RWPE2 (cell line): ENCODE measurements around the gene PAF1.

Source experiments
- ATAC-seq: fragments of 200-7000 bp; cut with Tn5 transposase; 3 replicates; pipeline ENCODE4 v1.9.1; 2021; ENCODE audit warnings: low read depth
- DNase-seq: peaks from one replicate; pipeline ENCODE4 v3.0.0-alpha.2; 2020; ENCODE audit warnings: low spot score
- H3K27ac ChIP-seq: fragments of 450-650 bp; 2 replicates; pipeline ENCODE4 v1.5.1; 2017; ENCODE audit warnings: mild to moderate bottlenecking; ENCODE audit not compliant: poor library complexity, severe bottlenecking
- H3K27me3 ChIP-seq: fragments of 250-450 bp; sonication (Bioruptor Pico); 2 replicates; pipeline ENCODE4 v1.5.1; 2021; ENCODE audit warnings: mild to moderate bottlenecking, moderate library complexity; ENCODE audit not compliant: insufficient read depth, poor library complexity, severe bottlenecking
- H3K36me3 ChIP-seq: fragments of 250-450 bp; sonication (Bioruptor Pico); 2 replicates; pipeline ENCODE4 v1.5.1; 2020; ENCODE audit warnings: low read depth, mild to moderate bottlenecking, moderate library complexity
- H3K4me1 ChIP-seq: fragments of 250-450 bp; sonication (Bioruptor Pico); 2 replicates; pipeline ENCODE4 v1.5.1; 2021; ENCODE audit warnings: mild to moderate bottlenecking, moderate library complexity; ENCODE audit not compliant: insufficient read depth, poor library complexity, severe bottlenecking
- H3K4me3 ChIP-seq: fragments of 250-450 bp; sonication (Bioruptor Pico); 2 replicates; pipeline ENCODE4 v1.5.1; 2021; ENCODE audit warnings: mild to moderate bottlenecking, moderate library complexity; ENCODE audit not compliant: severe bottlenecking
- H3K9me3 ChIP-seq: fragments of 250-450 bp; sonication (Bioruptor Pico); 2 replicates; pipeline ENCODE4 v1.5.1; 2021; ENCODE audit warnings: mild to moderate bottlenecking, moderate library complexity; ENCODE audit not compliant: severe bottlenecking
- CTCF ChIP-seq: fragments of 450-650 bp; IDR thresholded peaks from one replicate; pipeline ENCODE4 v1.5.1; 2017; ENCODE audit warnings: mild to moderate bottlenecking, moderate library complexity; ENCODE audit not compliant: poor library complexity, severe bottlenecking

PAF1 gene

GRCh38 chr19:39384839-39385568, 5.9 kb downstream of the PAF1 start:
- Histone ChIP-seq H3K4me1 (no peaks in the 10 kb centered on the region), H3K27me3 (no peaks in the 10 kb centered on the region), H3K27ac (no peak overlapping the region), H3K4me3 (no peak overlapping the region), H3K36me3 (peaks cover 77% of the 10 kb centered on the region), H3K9me3 (no peaks in the 10 kb centered on the region)
- DNase-seq (no peak), ATAC-seq (no peak)
- TF ChIP-seq CTCF = no peak

GRCh38 chr19:39382991-39383828, 7.7 kb downstream of the PAF1 start:
- no peak for ATAC-seq
- H3K36me3 ChIP-seq = peaks cover 73% of the 10 kb centered on the region
- no peak for TF ChIP-seq CTCF

GRCh38 chr19:39381910-39382611, 8.8 kb downstream of the PAF1 start:
- Histone ChIP-seq H3K27me3 (no peaks in the 10 kb centered on the region), H3K9me3 (no peaks in the 10 kb centered on the region), H3K4me3 (no peak overlapping the region), H3K36me3 (peaks cover 73% of the 10 kb centered on the region), H3K4me1 (no peaks in the 10 kb centered on the region), H3K27ac (no peak overlapping the region)
- ATAC-seq (peak; percentile 65), DNase-seq (no peak)
- no peak for TF ChIP-seq CTCF

More at GRCh38 chr19:39382991-39383828, 7.7 kb downstream of the PAF1 start:
- DNase-seq = no peak
- Histone ChIP-seq H3K4me3 (no peak overlapping the region), H3K27me3 (no peaks in the 10 kb centered on the region), H3K9me3 (no peaks in the 10 kb centered on the region), H3K27ac (no peak overlapping the region), H3K4me1 (no peaks in the 10 kb centered on the region)

- Histone ChIP-seq H3K4me3 (no peak overlapping the region), H3K36me3 (peaks cover 73% of the 10 kb centered on the region), H3K27ac (no peak overlapping the region), H3K9me3 (no peaks in the 10 kb centered on the region), H3K27me3 (no peaks in the 10 kb centered on the region), H3K4me1 (no peaks in the 10 kb centered on the region)
- DNase-seq (no peak), ATAC-seq (no peak)
- no peak for TF ChIP-seq CTCF
These were observed 10.1 kb downstream of the PAF1 start for GRCh38 chr19:39380521-39381502.
